IMR-90 (cell line): Measurements from ENCODE around the gene LAMB1. TPM values are rescaled to one million over a fixed set of nuclear protein-coding genes. Genes with fewer than 3 reads are reported as not detected.

ENCODE experiments used
- ATAC-seq: fragments of 200-7000 bp; cut with Tn5 transposase; 2 replicates; pipeline ENCODE4 v1.9.1; 2020; ENCODE audit warnings: low read depth, mild to moderate bottlenecking, moderate library complexity
- BruUV-seq: library from RNA; stranded (reverse); fragments of 400-500 nt; replicated peaks from 2 replicates; lab custom pipeline; 2021; lab: Mats Ljungman, UMichigan
- CTCF ChIA-PET: fragments of 300-600 bp; formaldehyde crosslinking; extraction: SDS; loops from one replicate; lab custom pipeline; 2021; ENCODE audit warnings: antibody characterized with exemption; lab: Yijun Ruan, JAX
- POLR2A ChIA-PET: fragments of 300-600 bp; sonication (Branson Sonifier 250); formaldehyde crosslinking; loops from one replicate; lab custom pipeline; 2022; ENCODE audit warnings: antibody characterized with exemption; ENCODE audit not compliant: unreplicated experiment; lab: Charles Lee
- DNase-seq: peaks from one replicate; pipeline ENCODE4 v3.0.0; 2013
- H2AFZ ChIP-seq: replicated peaks from 2 replicates; pipeline ENCODE3; 2013; ENCODE audit warnings: low read length, mild to moderate bottlenecking; ENCODE audit not compliant: poor library complexity
- H2AK5ac ChIP-seq: 2 replicates; pipeline ENCODE4 v1.6.1; 2013; ENCODE audit warnings: low read depth, low read length, inconsistent platforms
- H2AK9ac ChIP-seq: replicated peaks from 2 replicates; pipeline ENCODE3; 2013; ENCODE audit warnings: mild to moderate bottlenecking, low read depth, low read length, moderate library complexity; ENCODE audit not compliant: poor library complexity
- H2BK120ac ChIP-seq: 2 replicates; pipeline ENCODE4 v1.6.1; 2013; ENCODE audit warnings: low read depth, low read length, inconsistent platforms
- H2BK15ac ChIP-seq: 3 replicates; pipeline ENCODE4 v1.6.1; 2013; ENCODE audit warnings: low read depth, low read length, inconsistent platforms
- H2BK20ac ChIP-seq: 2 replicates; pipeline ENCODE4 v1.6.1; 2013; ENCODE audit warnings: low read depth, mild to moderate bottlenecking, inconsistent platforms, low read length, moderate library complexity
- H2BK5ac ChIP-seq: 2 replicates; pipeline ENCODE4 v1.6.1; 2013; ENCODE audit warnings: mild to moderate bottlenecking, low read depth, low read length, inconsistent platforms; ENCODE audit not compliant: poor library complexity, severe bottlenecking
- H3K14ac ChIP-seq: replicated peaks from 2 replicates; pipeline ENCODE4 v1.6.1; 2013; ENCODE audit warnings: low read depth, low read length, inconsistent platforms
- H3K18ac ChIP-seq: 2 replicates; pipeline ENCODE4 v1.6.1; 2013; ENCODE audit warnings: low read depth, low read length, control low read depth
- H3K23ac ChIP-seq: 2 replicates; pipeline ENCODE4 v1.6.1; 2013; ENCODE audit warnings: low read depth, low read length, inconsistent platforms
- H3K27ac ChIP-seq: 2 replicates; pipeline ENCODE4 v1.5.1; 2013; ENCODE audit warnings: mild to moderate bottlenecking, control low read depth, low read length; ENCODE audit not compliant: insufficient read depth
- H3K27me3 ChIP-seq: 2 replicates; pipeline ENCODE4 v1.6.1; 2013; ENCODE audit warnings: low read length; ENCODE audit not compliant: control insufficient read depth, insufficient read depth
- H3K36me3 ChIP-seq: 2 replicates; pipeline ENCODE4 v1.6.1; 2013; ENCODE audit warnings: low read length, mixed read lengths; ENCODE audit not compliant: control insufficient read depth, insufficient read depth
- H3K4ac ChIP-seq: 2 replicates; pipeline ENCODE4 v1.6.1; 2013; ENCODE audit warnings: low read depth, low read length, inconsistent platforms
- H3K4me1 ChIP-seq: 2 replicates; pipeline ENCODE4 v1.6.1; 2013; ENCODE audit warnings: low read length, mixed read lengths; ENCODE audit not compliant: control insufficient read depth, insufficient read depth
- H3K4me2 ChIP-seq: 2 replicates; pipeline ENCODE4 v1.6.1; 2013; ENCODE audit warnings: low read depth, mild to moderate bottlenecking, control low read depth, low read length, moderate library complexity
- H3K4me3 ChIP-seq: 2 replicates; pipeline ENCODE4 v1.5.1; 2013; ENCODE audit warnings: low read depth, mild to moderate bottlenecking, control low read depth, low read length, moderate library complexity; ENCODE audit not compliant: insufficient read depth
- H3K56ac ChIP-seq: 2 replicates; pipeline ENCODE4 v1.6.1; 2013; ENCODE audit warnings: low read length, inconsistent platforms; ENCODE audit not compliant: insufficient read depth; ENCODE audit errors: extremely low read depth
- H3K79me1 ChIP-seq, 2 experiments: 2 replicates each; pipeline ENCODE4 v1.6.1; 2013; ENCODE audit warnings: low read length in 2 of 2, inconsistent platforms in 1 of 2, low read depth in 1 of 2
- H3K9ac ChIP-seq: 2 replicates; pipeline ENCODE4 v1.6.1; 2013; ENCODE audit warnings: low read depth, low read length, control low read depth
- H3K9me1 ChIP-seq: 2 replicates; pipeline ENCODE4 v1.6.1; 2013; ENCODE audit warnings: low read length, inconsistent platforms; ENCODE audit not compliant: insufficient read depth
- H3K9me3 ChIP-seq: 2 replicates; pipeline ENCODE4 v1.6.1; 2013; ENCODE audit warnings: low read length; ENCODE audit not compliant: control insufficient read depth, insufficient read depth
- H4K20me1 ChIP-seq: 2 replicates; pipeline ENCODE4 v1.6.1; 2013; ENCODE audit warnings: low read length, inconsistent platforms; ENCODE audit not compliant: insufficient read depth
- H4K5ac ChIP-seq: 2 replicates; pipeline ENCODE4 v1.6.1; 2013; ENCODE audit warnings: mild to moderate bottlenecking, low read depth, low read length, control low read depth
- H4K8ac ChIP-seq, 2 experiments: 2 replicates each; pipeline ENCODE4 v1.6.1; 2013; ENCODE audit warnings: low read depth in 2 of 2, low read length in 2 of 2, control low read depth in 1 of 2, inconsistent platforms in 1 of 2
- H4K91ac ChIP-seq: 2 replicates; pipeline ENCODE4 v1.6.1; 2013; ENCODE audit warnings: low read depth, low read length, inconsistent platforms; ENCODE audit not compliant: insufficient read depth
- BHLHE40 ChIP-seq: fragments of 150-350 bp; IDR thresholded peaks from 2 replicates; pipeline ENCODE4 v1.6.1; 2016; ENCODE audit warnings: mild to moderate bottlenecking, low read depth, low read length
- CEBPB ChIP-seq: IDR thresholded peaks from 2 replicates; pipeline ENCODE4 v1.6.1; 2012; ENCODE audit warnings: low read depth, low read length, improper control_type of control experiment
- CHD1 ChIP-seq: IDR thresholded peaks from 2 replicates; pipeline ENCODE4 v1.6.1; 2012; ENCODE audit warnings: low read depth, low read length, improper control_type of control experiment
- CTCF ChIP-seq: conservative IDR thresholded peaks from 2 replicates; pipeline ENCODE4 v1.5.1; 2012; ENCODE audit warnings: mild to moderate bottlenecking, low read depth, low read length, improper control_type of control experiment
- ELK1 ChIP-seq: fragments of 150-350 bp; IDR thresholded peaks from 2 replicates; pipeline ENCODE4 v1.6.1; 2016; ENCODE audit warnings: low read depth, mild to moderate bottlenecking, low read length, moderate library complexity, borderline replicate concordance
- FOS ChIP-seq: fragments of 150-350 bp; IDR thresholded peaks from 2 replicates; pipeline ENCODE4 v1.6.1; 2016; ENCODE audit warnings: low read depth, low read length
- MAFK ChIP-seq: IDR thresholded peaks from 2 replicates; pipeline ENCODE4 v1.6.1; 2012; ENCODE audit warnings: low read depth, low read length, improper control_type of control experiment
- MAZ ChIP-seq: IDR thresholded peaks from 2 replicates; pipeline ENCODE4 v1.6.1; 2012; ENCODE audit warnings: low read depth, mild to moderate bottlenecking, low read length, improper control_type of control experiment, moderate library complexity, borderline replicate concordance
- MXI1 ChIP-seq: IDR thresholded peaks from 2 replicates; pipeline ENCODE4 v1.6.1; 2012; ENCODE audit warnings: low read depth, mild to moderate bottlenecking, low read length, moderate library complexity, borderline replicate concordance
- NFE2L2 ChIP-seq: fragments of 150-350 bp; IDR thresholded peaks from 2 replicates; pipeline ENCODE4 v1.6.1; 2016; ENCODE audit warnings: low read depth, mild to moderate bottlenecking, low read length
- POLR2A ChIP-seq: IDR thresholded peaks from 2 replicates; pipeline ENCODE4 v1.6.1; 2012; ENCODE audit warnings: mild to moderate bottlenecking, low read depth, low read length
- RAD21 ChIP-seq: IDR thresholded peaks from 2 replicates; pipeline ENCODE4 v1.6.1; 2012; ENCODE audit warnings: low read length, improper control_type of control experiment
- RCOR1 ChIP-seq: IDR thresholded peaks from 2 replicates; pipeline ENCODE4 v1.6.1; 2012; ENCODE audit warnings: mild to moderate bottlenecking, low read length, improper control_type of control experiment; ENCODE audit not compliant: insufficient replicate concordance
- RFX5 ChIP-seq: IDR thresholded peaks from 2 replicates; pipeline ENCODE4 v1.8.0; 2012; ENCODE audit warnings: low read depth, mild to moderate bottlenecking, low read length, moderate library complexity
- SMC3 ChIP-seq: fragments of 150-350 bp; IDR thresholded peaks from 2 replicates; pipeline ENCODE4 v1.6.1; 2016; ENCODE audit warnings: low read depth, mild to moderate bottlenecking, antibody characterized with exemption, low read length, moderate library complexity
- USF2 ChIP-seq: fragments of 150-350 bp; IDR thresholded peaks from 2 replicates; pipeline ENCODE4 v1.6.1; 2017; ENCODE audit warnings: mild to moderate bottlenecking, antibody characterized with exemption, low read length, low read depth
- WGBS, 2 experiments: methylation state at CpG; one replicate each; pipeline versions ENCODE4 v1.1.5 to v1.1.7; 2013; ENCODE audit warnings: missing lambda C conversion rate in 2 of 2; ENCODE audit not compliant: insufficient read length in 1 of 2; ENCODE audit errors: extremely low coverage in 2 of 2; 5-methylcytosine and 5-hydroxymethylcytosine counted together
- dilution Hi-C: fragments of 300-500 bp; cut with HindIII; formaldehyde crosslinking; loops from one replicate; pipeline ENCODE4 v1.14.3; 2018; ENCODE audit warnings: low sequenced_read_pairs; ENCODE audit not compliant: unreplicated experiment
- in situ Hi-C: fragments of 300-500 bp; cut with MboI; formaldehyde crosslinking; loops from 3 replicates; pipeline ENCODE4 v1.14.3; 2019; ENCODE audit warnings: low sequenced_read_pairs, inconsistent platforms, mixed read lengths
- intact Hi-C: fragments of 100-400 bp; cut with micrococcal nuclease; formaldehyde crosslinking; loops from 2 replicates; pipeline ENCODE4 v1.10.0; 2022
- polyA plus RNA-seq, 3 experiments: library from polyadenylated mRNA; depleted of rRNA; stranded (reverse); fragments of >200 nt; gene quantifications; 2 replicates each; pipeline ENCODE4 v1.2.3, GENCODE V29; 2012; ENCODE audit warnings: low replicate concordance in 1 of 3
- total RNA-seq: library from RNA; depleted of rRNA; stranded (reverse); fragments of >200 nt; gene quantifications from 2 replicates; pipeline ENCODE4 v1.2.3, GENCODE V29; 2012

The LAMB1 gene
- total and polyA plus RNA-seq, 2 of the 4 experiments (the other 2 are of a cell fraction): 114 to 117 TPM

DNA sequence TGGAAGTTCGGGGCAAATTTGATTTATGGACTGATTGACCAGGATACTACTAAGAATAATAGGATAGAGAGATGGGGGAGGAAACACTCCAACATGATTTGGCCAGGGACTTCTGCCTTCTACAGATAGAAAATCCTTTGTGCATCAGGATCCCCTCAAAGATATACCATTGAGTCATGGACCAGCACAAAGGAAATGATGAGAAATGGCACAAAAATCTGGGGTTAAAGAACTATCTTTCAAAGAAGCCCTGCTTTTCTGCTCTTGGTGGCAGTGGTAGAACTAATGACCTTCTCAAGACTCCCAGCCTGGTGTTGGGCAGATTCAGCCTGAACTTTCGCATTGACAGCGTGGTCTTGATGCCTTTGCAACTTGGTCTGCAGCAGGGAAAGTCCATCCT is 27.6 kb upstream of the LAMB1 start:
- peaks cover 6% of the 10 kb centered on the region; the same call in 1 of the 2 replicates for H3K9me1 ChIP-seq
- H4K5ac ChIP-seq: peak overlapping the region; percentile 32
- ChIA-PET POLR2A (no interaction called here), CTCF (interaction anchor here (0.6 kb wide), 2 partner anchors 14 to 993 kb away, joined by 3 to 6 read pairs; no protein-coding TSS in a partner anchor)
- WGBS, 2 experiments: 75% methylated on average over 2 of the region's 3 CpGs; no CpG with 5 or more reads in 1 of the 2 experiments
- H4K20me1 ChIP-seq: no peaks in the 10 kb centered on the region
- no peak overlapping the region for H3K4me3 ChIP-seq
- TF ChIP-seq CTCF (no peak), RCOR1 (no peak), CHD1 (no peak), BHLHE40 (no peak), RAD21 (no peak), MXI1 (no peak), RFX5 (no peak), USF2 (no peak), SMC3 (no peak), POLR2A (no peak), CEBPB (no peak), FOS (no peak), ELK1 (no peak), MAZ (no peak), NFE2L2 (no peak), MAFK (no peak)
- peak; percentile 62 for DNase-seq
- peak overlapping the region; percentile 76 for H3K27ac ChIP-seq
- peak overlapping the region; percentile 89 for H2AFZ ChIP-seq
- H3K4me2 ChIP-seq: peak overlapping the region; percentile 32; the same call in 1 of the 2 replicates
- H3K36me3 ChIP-seq: no peaks in the 10 kb centered on the region
- peak overlapping the region; percentile 80 for H2AK9ac ChIP-seq
- peak overlapping the region; percentile 39; the same call in 1 of the 2 replicates for H3K56ac ChIP-seq
- H3K14ac ChIP-seq: peak overlapping the region; percentile 95
- intact Hi-C loops (loop anchor here (5.0 kb wide), 1 partner anchor 47 kb away; no protein-coding TSS in a partner anchor), in situ Hi-C loops (no loop called here), dilution Hi-C loops (no loop called here)
- no peaks in the 10 kb centered on the region for H3K79me1 ChIP-seq
- peak; percentile 30; the same call in 1 of the 2 replicates for ATAC-seq
- no peaks in the 10 kb centered on the region for H3K27me3 ChIP-seq
- H2BK5ac ChIP-seq: peak overlapping the region; percentile 90
- no TSS peak for BruUV-seq
- H3K23ac ChIP-seq: peak overlapping the region; percentile 90
- peak overlapping the region; percentile 88 for H3K4ac ChIP-seq
- H3K18ac ChIP-seq: peak overlapping the region; percentile 46; the same call in 1 of the 2 replicates
- peak overlapping the region; percentile 90; the same call in 1 of the 2 replicates for H2AK5ac ChIP-seq
- H3K4me1 ChIP-seq: peaks cover 11% of the 10 kb centered on the region
- peak overlapping the region; percentile 58 to 73 for H4K8ac ChIP-seq
- peak overlapping the region; percentile 91 for H2BK15ac ChIP-seq
- H2BK20ac ChIP-seq: peak overlapping the region; percentile 95
- peak overlapping the region; percentile 97 for H2BK120ac ChIP-seq
- no peak overlapping the region for H3K9ac ChIP-seq
- no peaks in the 10 kb centered on the region for H3K9me3 ChIP-seq
- H4K91ac ChIP-seq: peak overlapping the region; percentile 87
